ENCODE data around the gene ZNF804B. TPM values are rescaled to one million over a fixed set of nuclear protein-coding genes. Genes with fewer than 3 reads are reported as not detected.

The ZNF804B gene
- total RNA-seq = under 1 TPM in 1 of 5 donors, not detected in 4; 0.37 TPM
- not detected for polyA plus RNA-seq
- long read RNA-seq, donor 1 = 0 reads
- long read RNA-seq, donor 2, partial matches to known transcripts = 0 of 1 reads
- long read RNA-seq, donor 2, other reads (novel, unspliced or antisense) = 0 of 1 reads
- long read RNA-seq, donor 3 = 0 reads
- long read RNA-seq, donor 4 = 0 reads
- long read RNA-seq, donor 5 = 0 reads
- long read RNA-seq, donor 6 = 0 reads
- long read RNA-seq, donor 7 = 0 reads
- long read RNA-seq, donor 8 = 0 reads
- long read RNA-seq, donor 9 = 0 reads
- long read RNA-seq, donor 10 = 0 reads

DNA sequence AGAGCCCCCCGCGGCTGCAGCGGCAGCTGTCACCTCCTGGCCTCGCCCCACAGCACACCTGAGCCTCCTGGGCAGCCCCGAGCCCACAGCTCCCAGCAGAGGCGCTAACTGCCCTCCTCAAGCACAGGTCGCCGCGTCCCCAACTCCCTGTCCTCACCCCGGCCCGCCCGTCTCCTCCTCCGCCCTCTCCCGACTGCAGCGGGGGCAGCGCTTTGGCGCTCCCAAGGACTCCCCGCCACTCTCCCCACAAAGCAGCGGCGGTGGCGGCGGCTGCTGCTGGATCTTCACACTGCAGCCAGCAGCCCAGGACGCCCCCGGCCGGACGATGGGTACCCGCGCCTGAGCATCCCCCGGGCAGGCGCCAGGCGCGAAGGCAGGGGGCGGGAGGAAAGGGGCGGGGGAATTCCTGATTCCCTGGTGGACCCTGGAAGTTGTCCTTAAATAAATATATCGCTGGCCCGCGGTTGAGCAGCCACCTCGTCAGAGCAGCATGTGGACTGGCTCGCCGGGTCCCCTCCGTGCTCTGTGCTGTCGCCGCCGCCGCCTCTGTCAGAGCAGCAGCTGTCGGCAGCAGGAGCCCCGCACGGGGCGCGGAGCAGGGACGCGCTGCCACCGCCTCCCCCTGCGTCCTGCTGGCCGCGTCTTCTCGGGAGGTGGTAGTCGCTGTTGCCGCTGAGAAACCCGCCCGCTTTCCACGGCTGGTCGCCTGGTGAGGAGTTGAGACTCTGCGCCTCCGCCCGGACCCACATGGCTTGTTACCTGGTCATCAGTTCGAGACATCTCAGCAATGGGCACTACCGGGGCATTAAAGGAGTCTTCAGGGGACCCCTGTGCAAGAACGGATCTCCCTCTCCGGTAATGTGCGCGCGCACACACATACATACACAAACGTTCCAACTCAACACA, at the start of gene ZNF804B:
ZNF804B (plus strand) TSS at position 471 of the 906 bp plus-strand sequence; CDS start at position 748, 277 bp downstream.
- intact Hi-C loops (cut with DNase I; ENCODE audit: low total_unique reads) = no loop called here
- H3K4me3 ChIP-seq = peak within 1 kb of the TSS; percentile 33 to 50 (median 44)
- peak in 1 of 2 donors; percentile 61 for DNase-seq
- H3K9me3 ChIP-seq = no peaks in the 10 kb centered on the region
- H3K27ac ChIP-seq = no peak within 1 kb of the TSS
- TF ChIP-seq POLR2AphosphoS5 (IDR thresholded peaks at IDR 0.05) (no peak), EP300 (IDR thresholded peaks at IDR 0.05) (no peak), POLR2A (IDR thresholded peaks at IDR 0.05) (no peak)
- TF ChIP-seq, protein P1, sequence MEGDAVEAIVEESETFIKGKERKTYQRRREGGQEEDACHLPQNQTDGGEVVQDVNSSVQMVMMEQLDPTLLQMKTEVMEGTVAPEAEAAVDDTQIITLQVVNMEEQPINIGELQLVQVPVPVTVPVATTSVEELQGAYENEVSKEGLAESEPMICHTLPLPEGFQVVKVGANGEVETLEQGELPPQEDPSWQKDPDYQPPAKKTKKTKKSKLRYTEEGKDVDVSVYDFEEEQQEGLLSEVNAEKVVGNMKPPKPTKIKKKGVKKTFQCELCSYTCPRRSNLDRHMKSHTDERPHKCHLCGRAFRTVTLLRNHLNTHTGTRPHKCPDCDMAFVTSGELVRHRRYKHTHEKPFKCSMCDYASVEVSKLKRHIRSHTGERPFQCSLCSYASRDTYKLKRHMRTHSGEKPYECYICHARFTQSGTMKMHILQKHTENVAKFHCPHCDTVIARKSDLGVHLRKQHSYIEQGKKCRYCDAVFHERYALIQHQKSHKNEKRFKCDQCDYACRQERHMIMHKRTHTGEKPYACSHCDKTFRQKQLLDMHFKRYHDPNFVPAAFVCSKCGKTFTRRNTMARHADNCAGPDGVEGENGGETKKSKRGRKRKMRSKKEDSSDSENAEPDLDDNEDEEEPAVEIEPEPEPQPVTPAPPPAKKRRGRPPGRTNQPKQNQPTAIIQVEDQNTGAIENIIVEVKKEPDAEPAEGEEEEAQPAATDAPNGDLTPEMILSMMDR (IDR thresholded peaks at IDR 0.05) = no peak
- H3K36me3 ChIP-seq = no peaks in the 10 kb centered on the region
- 2 to 4% (median 3%) methylated on average over 31 to 74 of the region's 74 CpGs for WGBS, 5 donors
- H3K27me3 ChIP-seq = peaks cover 16 to 70% (median 36%) of the 10 kb centered on the region in 3 donors
- peaks cover 16 to 20% (median 19%) of the 10 kb centered on the region in 4 donors for H3K4me1 ChIP-seq

DNA sequence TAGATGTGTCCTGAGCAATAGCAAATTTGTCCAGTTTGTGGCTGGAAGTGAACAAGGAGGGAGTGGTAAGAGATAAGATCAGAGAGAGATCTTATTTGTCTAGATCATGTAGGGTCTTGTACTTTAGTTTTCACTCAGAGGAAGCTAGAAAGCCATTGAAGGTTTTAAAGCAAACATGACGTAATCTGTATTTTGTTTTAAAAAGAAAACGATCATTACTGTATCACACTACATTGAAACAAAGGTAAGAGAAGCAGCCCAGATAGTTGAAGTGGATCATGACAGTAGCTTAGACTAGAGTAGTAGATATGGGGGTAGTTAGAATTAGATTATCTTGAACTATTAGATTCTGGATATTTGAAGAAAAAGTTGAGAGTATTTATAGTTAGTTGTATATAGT, 23.6 kb upstream of the ZNF804B start:
- no peaks in the 10 kb centered on the region for H3K27me3 ChIP-seq
- 60 to 90% (median 68%) methylated on average over 2 of the region's 2 CpGs for WGBS, 5 donors
- no peak overlapping the region for H3K4me3 ChIP-seq
- intact Hi-C loops (cut with DNase I; ENCODE audit: low total_unique reads) = no loop called here
- H3K4me1 ChIP-seq = no peaks in the 10 kb centered on the region
- no peak overlapping the region for H3K27ac ChIP-seq
- TF ChIP-seq, protein P1 (IDR thresholded peaks at IDR 0.05) = no peak
- TF ChIP-seq POLR2A (IDR thresholded peaks at IDR 0.05) (no peak), EP300 (IDR thresholded peaks at IDR 0.05) (no peak), POLR2AphosphoS5 (IDR thresholded peaks at IDR 0.05) (no peak)
- DNase-seq = no peak
- H3K36me3 ChIP-seq = no peaks in the 10 kb centered on the region
- peaks cover 0 to 4% (median 0%) of the 10 kb centered on the region in 4 donors for H3K9me3 ChIP-seq

DNA sequence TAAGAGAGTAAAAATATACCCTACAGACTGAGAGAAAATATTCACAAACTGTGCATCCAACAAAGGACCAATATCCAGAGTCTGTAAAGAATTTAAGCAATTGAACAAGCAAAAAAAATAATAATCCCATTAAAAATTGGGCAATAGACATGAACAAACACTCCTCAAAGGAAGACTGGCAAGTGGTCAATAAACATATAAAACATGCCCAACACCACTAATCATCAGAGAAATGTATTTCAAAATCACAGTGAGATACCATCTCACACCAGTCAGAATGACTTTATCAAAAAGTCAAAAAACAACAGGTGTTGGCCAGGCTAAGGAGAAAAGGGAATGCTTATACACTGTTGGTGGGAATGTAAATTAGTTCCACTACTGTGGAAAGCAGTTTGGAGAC, 21.9 kb upstream of the ZNF804B start:
- H3K4me3 ChIP-seq = no peak overlapping the region
- DNase-seq = no peak
- no peaks in the 10 kb centered on the region for H3K27me3 ChIP-seq
- H3K36me3 ChIP-seq = no peaks in the 10 kb centered on the region
- H3K4me1 ChIP-seq = no peaks in the 10 kb centered on the region
- no peak overlapping the region for H3K27ac ChIP-seq
- H3K9me3 ChIP-seq = peaks cover 0 to 3% (median 0%) of the 10 kb centered on the region in 4 donors
- intact Hi-C loops (cut with DNase I; ENCODE audit: low total_unique reads) = no loop called here
- TF ChIP-seq POLR2A (IDR thresholded peaks at IDR 0.05) (no peak), EP300 (IDR thresholded peaks at IDR 0.05) (no peak), POLR2AphosphoS5 (IDR thresholded peaks at IDR 0.05) (no peak)
- TF ChIP-seq, protein P1 (IDR thresholded peaks at IDR 0.05) = no peak

DNA sequence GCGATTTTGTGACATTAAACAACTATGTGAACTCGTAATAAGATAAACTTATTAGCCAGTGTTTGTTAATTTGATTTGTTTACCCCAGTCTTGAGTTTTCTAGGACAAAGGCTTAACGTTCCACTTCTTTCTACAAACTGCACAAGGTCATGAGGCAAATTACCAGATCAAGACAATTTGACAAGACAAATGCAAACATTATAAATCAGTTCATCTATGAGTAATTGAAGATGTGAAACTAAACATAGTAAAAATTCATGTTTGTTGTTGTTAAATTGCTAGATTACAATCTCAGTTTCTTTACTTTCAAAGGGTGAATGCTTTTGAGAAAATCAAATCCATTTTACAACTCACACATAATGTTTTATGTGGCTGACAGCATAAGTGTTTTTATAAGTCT, 13.4 kb upstream of the ZNF804B start:
- 29 to 41% (median 31%) methylated on average over 3 of the region's 3 CpGs for WGBS, 5 donors
- Histone ChIP-seq H3K36me3 (no peaks in the 10 kb centered on the region), H3K9me3 (no peaks in the 10 kb centered on the region), H3K27me3 (no peaks in the 10 kb centered on the region), H3K4me3 (no peak overlapping the region), H3K4me1 (no peaks in the 10 kb centered on the region), H3K27ac (no peak overlapping the region)
- TF ChIP-seq POLR2AphosphoS5 (IDR thresholded peaks at IDR 0.05) (no peak), POLR2A (IDR thresholded peaks at IDR 0.05) (no peak), EP300 (IDR thresholded peaks at IDR 0.05) (no peak)
- TF ChIP-seq, protein P1 (IDR thresholded peaks at IDR 0.05) = no peak
- no peak for DNase-seq
- intact Hi-C loops (cut with DNase I; ENCODE audit: low total_unique reads) = no loop called here
